CD4-positive, alpha-beta T cell treated with Interferon gamma for 1 hour (primary cell): ENCODE measurements around the gene MEIKIN.
"Not testable (repeated sequence)": the region's sequence is repeated elsewhere in the genome, so short reads cannot be mapped to it uniquely, and the experiment has no call there.

ENCODE experiments used
- DNase-seq: peaks from one replicate; pipeline ENCODE4 v3.0.0-alpha.2; 2020

MEIKIN gene

GRCh38 chr5:131902266-131902665 is 43.2 kb downstream of the MEIKIN start:
- DNase-seq: not testable (repeated sequence)

- no peak for DNase-seq
Measured at GRCh38 chr5:131899686-131900085, 45.8 kb downstream of the MEIKIN start.

DNA sequence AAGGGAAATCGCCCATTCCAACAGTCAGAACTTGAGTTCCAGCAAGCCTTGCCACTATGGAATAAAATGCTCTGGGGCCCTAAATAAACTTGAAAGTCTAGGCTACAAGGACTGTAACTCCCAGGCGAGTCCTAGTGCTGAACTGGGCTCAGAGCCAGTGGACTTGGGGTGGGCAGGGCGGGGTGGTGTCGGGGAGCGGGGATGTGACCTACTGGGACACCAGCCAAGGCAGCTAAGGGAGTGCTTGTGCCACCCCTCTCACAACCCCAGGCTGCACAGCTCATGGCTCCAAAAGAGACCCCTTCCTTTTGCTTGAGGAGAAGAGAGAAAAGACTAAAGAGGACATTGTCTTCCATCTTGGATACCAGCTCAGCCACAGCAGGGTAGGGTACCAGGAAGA is 61.5 kb downstream of the MEIKIN start:
- DNase-seq: no peak

DNA sequence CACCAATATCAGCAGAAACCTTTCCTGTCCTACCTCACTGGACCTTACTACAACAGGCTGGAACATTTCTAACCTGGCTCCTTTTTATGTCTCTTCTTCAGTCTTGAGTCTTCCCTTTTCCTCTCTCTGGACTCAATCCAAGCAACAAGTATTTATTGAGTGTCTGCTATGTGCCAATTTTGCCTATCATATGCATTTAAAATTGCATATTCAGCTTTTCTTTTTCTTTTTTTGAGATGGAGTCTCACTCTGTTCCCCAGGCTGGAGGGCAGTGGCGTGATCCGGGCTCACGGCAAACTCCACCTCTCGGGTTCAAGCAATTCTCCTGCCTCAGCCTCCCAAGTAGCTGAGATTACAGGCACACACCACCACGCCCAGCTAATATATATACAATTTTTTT is 65.8 kb downstream of the MEIKIN start:
- DNase-seq: no peak

- DNase-seq: no peak
Measured at GRCh38 chr5:131877873-131878272, 67.6 kb downstream of the MEIKIN start.

DNA sequence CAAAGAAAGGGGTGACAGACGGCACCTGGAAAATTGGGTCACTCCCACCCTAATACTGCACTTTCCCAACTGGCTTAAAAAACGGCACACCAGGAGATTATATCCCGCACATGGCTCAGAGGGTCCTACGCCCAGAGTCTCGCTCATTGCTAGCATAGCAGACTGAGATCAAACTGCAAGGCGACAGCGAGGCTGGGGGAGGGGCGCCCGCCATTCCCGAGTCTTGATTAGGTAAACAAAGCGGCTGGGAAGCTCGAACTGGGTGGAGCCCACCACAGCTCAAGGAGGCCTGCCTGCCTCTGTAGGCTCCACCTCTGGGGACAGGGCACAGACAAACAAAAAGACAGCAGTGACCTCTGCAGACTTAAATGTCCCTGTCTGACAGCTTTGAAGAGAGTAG is 74.2 kb downstream of the MEIKIN start:
- DNase-seq: not testable (repeated sequence)

DNA sequence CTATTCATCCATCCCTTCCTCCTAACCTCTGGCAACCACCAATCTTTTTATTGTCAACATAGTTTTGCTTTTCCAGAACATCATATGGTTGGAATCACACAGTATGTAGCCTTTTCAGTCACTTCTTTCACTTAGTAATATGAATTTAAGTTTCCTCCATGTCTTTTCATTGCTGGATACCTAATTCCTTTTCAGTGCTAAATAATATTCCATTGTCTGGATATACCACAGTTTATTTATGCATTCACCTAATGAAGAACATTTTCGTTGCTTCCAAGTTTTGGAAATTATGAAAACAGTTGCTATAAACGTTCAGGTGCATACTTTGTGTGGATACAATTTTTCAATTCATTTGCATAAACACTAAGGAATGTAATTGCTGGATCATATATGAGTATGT is 77.9 kb downstream of the MEIKIN start:
- DNase-seq: no peak

GRCh38 chr5:131863700-131864099 is 81.8 kb downstream of the MEIKIN start:
- DNase-seq: no peak

GRCh38 chr5:131857388-131857787 is 88.1 kb downstream of the MEIKIN start:
- no peak for DNase-seq

- no peak for DNase-seq
Measured at GRCh38 chr5:131855452-131855851, 90.0 kb downstream of the MEIKIN start.

GRCh38 chr5:131854134-131854533 is 91.3 kb downstream of the MEIKIN start:
- no peak for DNase-seq

DNA sequence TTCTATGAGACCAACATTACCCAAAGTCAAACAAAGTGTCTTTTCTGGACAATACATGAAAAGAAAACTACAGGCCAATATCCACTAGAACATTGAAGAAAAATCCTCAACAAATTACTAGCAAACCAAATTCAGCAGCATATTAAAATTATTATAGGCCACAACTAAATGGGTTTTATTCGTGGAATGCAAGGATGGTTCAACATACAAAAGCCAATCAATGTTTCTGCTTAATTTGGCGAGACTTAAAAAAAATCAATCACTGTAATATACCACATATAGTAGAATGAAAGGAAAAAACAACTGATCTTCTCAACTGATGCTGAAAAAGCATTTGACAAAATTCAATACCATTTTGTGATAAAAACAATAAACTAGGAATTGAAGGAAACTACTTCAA is 96.8 kb downstream of the MEIKIN start:
- no peak for DNase-seq

- DNase-seq: no peak
Measured at GRCh38 chr5:131846536-131846935, 98.9 kb downstream of the MEIKIN start.

DNA sequence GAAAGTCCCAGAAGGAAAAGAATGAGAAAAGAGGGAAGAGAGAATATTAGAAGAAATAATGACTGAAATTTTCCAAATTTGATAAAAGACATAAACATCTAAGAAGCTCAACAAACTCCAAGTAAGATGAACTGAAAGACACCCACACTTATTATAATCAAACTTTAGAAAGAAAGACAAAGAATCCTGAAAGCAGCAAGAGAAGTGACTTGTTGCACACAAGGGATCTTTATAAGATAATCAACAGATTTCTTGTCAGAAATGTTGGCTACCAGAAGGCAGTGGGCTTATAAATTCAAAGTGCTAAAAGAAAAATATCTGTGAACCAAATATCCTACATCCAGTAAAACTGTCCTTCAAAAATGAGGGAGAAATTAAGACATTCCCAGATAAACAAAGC is 99.6 kb downstream of the MEIKIN start:
- no peak for DNase-seq

DNA sequence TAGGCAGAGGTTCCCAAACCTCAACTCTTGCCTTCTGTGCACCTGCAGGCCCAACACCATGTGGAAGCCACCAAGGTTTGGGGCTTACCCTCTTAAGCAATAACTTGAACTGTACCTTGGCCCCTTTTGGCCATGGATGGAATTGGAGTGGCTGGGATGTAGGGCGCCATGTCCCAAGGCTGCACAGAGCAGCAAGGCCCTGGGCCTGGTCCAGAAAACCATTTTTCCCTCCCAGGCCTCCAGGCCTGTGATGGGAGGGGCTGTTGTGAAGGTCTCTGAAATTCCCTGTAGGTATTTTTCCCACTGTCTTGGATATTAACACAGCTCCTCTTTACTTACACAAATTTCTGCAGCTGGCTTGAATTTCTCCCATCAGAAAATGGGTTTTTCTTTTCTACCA is 102.5 kb downstream of the MEIKIN start:
- not testable (repeated sequence) for DNase-seq

- not testable (repeated sequence) for DNase-seq
Measured at GRCh38 chr5:131832702-131833101, 112.8 kb downstream of the MEIKIN start.

- no peak for DNase-seq
Measured at GRCh38 chr5:131825404-131826013, 120.0 kb downstream of the MEIKIN start.

DNA sequence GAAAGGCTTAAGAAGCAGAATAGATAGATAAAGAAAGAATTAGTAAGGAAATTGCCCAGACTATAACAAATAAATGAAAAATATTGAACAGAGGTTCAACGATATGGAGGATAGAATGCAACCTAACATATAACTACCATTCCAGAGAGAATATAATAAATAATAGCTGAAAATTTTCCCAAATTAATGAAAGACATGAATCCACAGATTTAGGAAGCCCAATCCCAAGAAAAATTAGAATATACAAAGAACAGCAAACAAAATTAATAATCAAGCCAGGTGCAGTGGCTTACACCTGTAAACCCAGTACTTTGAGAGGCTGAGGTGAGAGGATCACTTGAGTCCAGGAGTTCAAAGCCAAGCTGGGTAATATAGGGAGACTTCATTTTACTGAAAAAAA is 120.8 kb downstream of the MEIKIN start:
- DNase-seq: no peak

GRCh38 chr5:131821221-131821620 is 124.2 kb downstream of the MEIKIN start:
- no peak for DNase-seq

DNA sequence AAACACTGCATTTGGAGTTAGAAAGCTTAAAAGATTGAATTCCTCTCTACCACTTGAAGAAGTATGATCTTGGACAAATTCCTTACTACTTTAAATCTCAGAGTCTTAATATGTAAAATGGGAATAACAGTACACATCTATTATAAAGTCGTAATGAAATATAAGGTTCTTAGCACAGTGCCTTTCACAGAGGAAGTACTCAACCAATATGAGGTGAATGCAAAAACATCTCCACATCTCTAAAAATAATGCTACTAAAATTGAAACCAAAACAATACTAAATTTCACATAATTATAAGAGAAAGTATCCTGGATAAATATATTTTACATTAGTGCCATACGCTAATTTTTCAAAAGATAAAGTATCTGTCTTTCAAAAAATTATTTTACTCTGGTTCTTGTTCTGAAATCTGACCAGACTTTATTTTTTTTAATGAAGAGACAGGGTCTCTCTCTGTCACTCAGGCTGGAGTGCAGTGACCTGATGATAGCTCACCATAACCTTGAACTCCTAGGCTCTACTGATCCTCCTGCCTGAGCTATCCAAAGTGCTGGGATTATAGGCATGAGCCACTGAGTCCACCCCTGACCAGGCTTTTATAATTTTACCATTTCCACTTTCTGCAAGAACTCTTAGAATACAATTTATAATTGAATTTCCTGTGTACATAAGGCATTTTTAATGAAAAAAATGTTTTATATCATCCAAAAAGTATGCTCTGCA is 127.3 kb downstream of the MEIKIN start:
- no peak for DNase-seq

DNA sequence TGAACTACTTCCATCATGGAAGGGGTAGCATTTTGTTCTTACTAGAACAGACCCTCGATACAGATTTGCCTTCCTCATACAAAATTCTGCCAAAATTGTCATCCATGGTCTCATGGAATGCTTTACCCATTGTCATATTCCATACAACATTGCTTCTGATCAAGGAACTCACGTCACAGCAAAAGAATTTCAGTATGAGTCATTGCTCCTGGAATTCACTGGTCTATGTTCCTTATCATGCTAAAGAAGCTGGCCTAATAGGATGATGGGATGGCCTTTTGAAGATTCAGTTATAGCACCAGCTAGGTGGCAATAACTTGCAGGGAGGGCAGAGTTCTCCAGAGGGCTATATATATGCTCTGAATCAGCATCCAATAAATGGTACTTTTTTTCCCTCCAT is 130.5 kb downstream of the MEIKIN start:
- no peak for DNase-seq

- no peak for DNase-seq
Measured at GRCh38 chr5:131812371-131813160, 132.9 kb downstream of the MEIKIN start.

GRCh38 chr5:131810510-131811249 is 134.8 kb downstream of the MEIKIN start:
- no peak for DNase-seq
